A673 (cell line): ENCODE results near the gene LRP1B.

Experiments
- EZH2 ChIP-seq: fragments of 200-600 bp; sonication (generic); IDR thresholded peaks from 2 replicates; pipeline ENCODE4 v1.6.1; 2017; ENCODE audit warnings: borderline replicate concordance, low read depth, mild to moderate bottlenecking, mixed read lengths, antibody characterized with exemption, low read length; ENCODE audit not compliant: poor library complexity, severe bottlenecking
- TF ChIP-seq, protein P1 (sequence below): fragments of 300-800, 200-600 bp; sonication (generic); conservative IDR thresholded peaks from 2 replicates; pipeline ENCODE4 v1.5.1; 2017; ENCODE audit warnings: low read depth, mild to moderate bottlenecking, antibody characterized with exemption, low read length, moderate library complexity, mixed read lengths

GRCh38 chr2:141555876-141556470 lies 574.8 kb downstream of the LRP1B start:
- TF ChIP-seq, protein P1, sequence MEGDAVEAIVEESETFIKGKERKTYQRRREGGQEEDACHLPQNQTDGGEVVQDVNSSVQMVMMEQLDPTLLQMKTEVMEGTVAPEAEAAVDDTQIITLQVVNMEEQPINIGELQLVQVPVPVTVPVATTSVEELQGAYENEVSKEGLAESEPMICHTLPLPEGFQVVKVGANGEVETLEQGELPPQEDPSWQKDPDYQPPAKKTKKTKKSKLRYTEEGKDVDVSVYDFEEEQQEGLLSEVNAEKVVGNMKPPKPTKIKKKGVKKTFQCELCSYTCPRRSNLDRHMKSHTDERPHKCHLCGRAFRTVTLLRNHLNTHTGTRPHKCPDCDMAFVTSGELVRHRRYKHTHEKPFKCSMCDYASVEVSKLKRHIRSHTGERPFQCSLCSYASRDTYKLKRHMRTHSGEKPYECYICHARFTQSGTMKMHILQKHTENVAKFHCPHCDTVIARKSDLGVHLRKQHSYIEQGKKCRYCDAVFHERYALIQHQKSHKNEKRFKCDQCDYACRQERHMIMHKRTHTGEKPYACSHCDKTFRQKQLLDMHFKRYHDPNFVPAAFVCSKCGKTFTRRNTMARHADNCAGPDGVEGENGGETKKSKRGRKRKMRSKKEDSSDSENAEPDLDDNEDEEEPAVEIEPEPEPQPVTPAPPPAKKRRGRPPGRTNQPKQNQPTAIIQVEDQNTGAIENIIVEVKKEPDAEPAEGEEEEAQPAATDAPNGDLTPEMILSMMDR, result no peak
- TF ChIP-seq EZH2, result no peak
